Right atrium auricular region (tissue), 2 donors: ENCODE measurements around the gene C20orf204. TPM values are rescaled to one million over a fixed set of nuclear protein-coding genes. Genes with fewer than 3 reads are reported as not detected.
A peak's percentile ranks its signal among the peaks of the same experiment; 100 is the strongest.

Experiments
- DNase-seq: peaks from one replicate; pipeline ENCODE4 v3.0.0-alpha.2; 2019; ENCODE audit warnings: low spot score
- H3K27ac ChIP-seq, 2 donors: fragments of 200-600 bp; sonication (generic); 1 replicate in 1 of 2; 2 replicates in 1 of 2; pipeline ENCODE4 v1.5.1; 2016 to 2019
- H3K27me3 ChIP-seq, 2 donors: fragments of 200-600 bp; sonication (generic); one replicate each; pipeline versions ENCODE4 v1.5.1 to v1.6.0; 2017 to 2019
- H3K36me3 ChIP-seq: fragments of 200-600 bp; sonication (generic); one replicate; pipeline ENCODE4 v1.5.1; 2016
- H3K4me1 ChIP-seq, 2 donors: fragments of 200-600 bp; sonication (generic); one replicate each; pipeline versions ENCODE4 v1.5.1 to v1.6.0; 2017 to 2019
- H3K4me3 ChIP-seq, 2 donors: fragments of 200-600 bp; sonication (generic); 1 replicate in 1 of 2; 2 replicates in 1 of 2; pipeline ENCODE4 v1.5.1; 2017 to 2019; ENCODE audit warnings: mild to moderate bottlenecking in 1 of 2, moderate library complexity in 1 of 2
- H3K9me3 ChIP-seq, 2 donors: fragments of 200-600 bp; sonication (generic); one replicate each; pipeline ENCODE4 v1.5.1; 2019
- total RNA-seq, 2 donors: library from RNA; depleted of rRNA; stranded (reverse); fragments of >200 nt; gene quantifications; one replicate each; pipeline ENCODE4 v1.1.0, GENCODE V29; 2016
- TF ChIP-seq, protein P1 (sequence below), 2 donors: fragments of 200-600 bp; sonication (generic); IDR thresholded peaks; one replicate each; pipeline ENCODE4 v1.5.1; 2019; ENCODE audit warnings: antibody characterized with exemption in 2 of 2

C20orf204 gene
- total RNA-seq, 2 donors from 2014 or later: 0.07 to 0.35 TPM

GRCh38 chr20:64062596-64063388 lies 26.8 kb downstream of the C20orf204 start, which contains the start of gene TCEA2:
TSS of gene TCEA2 (plus strand) at chr20:64063198. CDS start at chr20:64063313, 115 bp downstream.
- Histone ChIP-seq H3K27me3 (no peaks in the 10 kb centered on the region), H3K36me3 (no peaks in the 10 kb centered on the region), H3K9me3 (no peaks in the 10 kb centered on the region), H3K4me1 (peaks cover 0 to 33% of the 10 kb centered on the region in 2 donors), H3K27ac (peak within 1 kb of the TSS; percentile 76 to 84), H3K4me3 (peak within 1 kb of the TSS; percentile 79 to 97)
- TF ChIP-seq, protein P1, sequence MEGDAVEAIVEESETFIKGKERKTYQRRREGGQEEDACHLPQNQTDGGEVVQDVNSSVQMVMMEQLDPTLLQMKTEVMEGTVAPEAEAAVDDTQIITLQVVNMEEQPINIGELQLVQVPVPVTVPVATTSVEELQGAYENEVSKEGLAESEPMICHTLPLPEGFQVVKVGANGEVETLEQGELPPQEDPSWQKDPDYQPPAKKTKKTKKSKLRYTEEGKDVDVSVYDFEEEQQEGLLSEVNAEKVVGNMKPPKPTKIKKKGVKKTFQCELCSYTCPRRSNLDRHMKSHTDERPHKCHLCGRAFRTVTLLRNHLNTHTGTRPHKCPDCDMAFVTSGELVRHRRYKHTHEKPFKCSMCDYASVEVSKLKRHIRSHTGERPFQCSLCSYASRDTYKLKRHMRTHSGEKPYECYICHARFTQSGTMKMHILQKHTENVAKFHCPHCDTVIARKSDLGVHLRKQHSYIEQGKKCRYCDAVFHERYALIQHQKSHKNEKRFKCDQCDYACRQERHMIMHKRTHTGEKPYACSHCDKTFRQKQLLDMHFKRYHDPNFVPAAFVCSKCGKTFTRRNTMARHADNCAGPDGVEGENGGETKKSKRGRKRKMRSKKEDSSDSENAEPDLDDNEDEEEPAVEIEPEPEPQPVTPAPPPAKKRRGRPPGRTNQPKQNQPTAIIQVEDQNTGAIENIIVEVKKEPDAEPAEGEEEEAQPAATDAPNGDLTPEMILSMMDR (IDR thresholded peaks at IDR 0.05): no peak
- DNase-seq: peak; percentile 97

- Histone ChIP-seq H3K27me3 (no peaks in the 10 kb centered on the region), H3K9me3 (no peaks in the 10 kb centered on the region), H3K27ac (peak overlapping the region; percentile 57 to 76), H3K4me3 (peak overlapping the region; percentile 79 to 97), H3K4me1 (peaks cover 0 to 33% of the 10 kb centered on the region in 2 donors), H3K36me3 (no peaks in the 10 kb centered on the region)
- DNase-seq: no peak
- TF ChIP-seq, protein P1 (IDR thresholded peaks at IDR 0.05): no peak
Measured at GRCh38 chr20:64063389-64064144, 27.6 kb downstream of the C20orf204 start.

DNA sequence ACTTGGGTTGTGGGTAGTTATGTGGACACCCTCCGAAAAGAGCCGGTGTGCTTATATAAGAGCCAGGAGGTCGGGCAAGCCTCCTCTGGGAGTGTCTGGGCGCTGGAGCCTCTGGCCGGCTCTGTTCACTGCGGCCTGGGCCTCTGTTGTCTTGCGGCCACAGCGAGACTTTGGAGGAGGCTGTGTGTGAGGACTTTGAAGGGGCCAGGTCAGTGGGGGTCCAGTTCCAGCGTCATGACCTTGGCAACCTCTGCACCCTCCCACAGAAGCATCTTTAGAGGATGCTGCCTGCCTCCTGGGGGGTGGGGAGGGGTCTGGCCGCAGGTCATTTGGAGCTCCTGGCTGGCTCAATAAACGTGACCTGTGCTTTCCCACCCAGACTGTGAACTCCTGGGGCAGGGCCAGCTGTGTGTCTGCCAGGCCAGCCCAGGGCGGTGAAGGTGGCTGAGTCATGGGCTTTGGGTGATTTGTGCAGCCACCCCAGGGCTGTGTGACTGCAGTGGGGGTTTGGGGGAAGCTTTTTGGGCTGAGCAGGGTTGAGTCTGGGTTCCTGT lies 28.2 kb downstream of the C20orf204 start:
- Histone ChIP-seq H3K9me3 (no peaks in the 10 kb centered on the region), H3K4me1 (peaks cover 0 to 33% of the 10 kb centered on the region in 2 donors), H3K27me3 (no peaks in the 10 kb centered on the region), H3K4me3 (peak overlapping the region; percentile 79 to 97), H3K27ac (peak overlapping the region; percentile 57 to 76), H3K36me3 (no peaks in the 10 kb centered on the region)
- no peak for DNase-seq
- TF ChIP-seq, protein P1 (IDR thresholded peaks at IDR 0.05): no peak

- H3K27me3 ChIP-seq: no peaks in the 10 kb centered on the region
- no peaks in the 10 kb centered on the region for H3K36me3 ChIP-seq
- H3K27ac ChIP-seq: no peak overlapping the region
- TF ChIP-seq, protein P1 (IDR thresholded peaks at IDR 0.05): no peak
- no peak for DNase-seq
- no peak overlapping the region for H3K4me3 ChIP-seq
- peaks cover 0 to 33% of the 10 kb centered on the region in 2 donors for H3K4me1 ChIP-seq
- no peaks in the 10 kb centered on the region for H3K9me3 ChIP-seq
Measured at GRCh38 chr20:64065062-64065973, 29.3 kb downstream of the C20orf204 start.

GRCh38 chr20:64065974-64066343 lies 30.0 kb downstream of the C20orf204 start:
- Histone ChIP-seq H3K4me3 (no peak overlapping the region), H3K27ac (no peak overlapping the region), H3K27me3 (no peaks in the 10 kb centered on the region), H3K9me3 (no peaks in the 10 kb centered on the region), H3K36me3 (no peaks in the 10 kb centered on the region), H3K4me1 (peaks cover 0 to 33% of the 10 kb centered on the region in 2 donors)
- DNase-seq: no peak
- TF ChIP-seq, protein P1 (IDR thresholded peaks at IDR 0.05): no peak
